HepG2 (cell line): Measurements from ENCODE around the gene CHTF8. TPM values are rescaled to one million over a fixed set of nuclear protein-coding genes. Genes with fewer than 3 reads are reported as not detected.
A peak's percentile ranks its signal among the peaks of the same experiment; 100 is the strongest.

Experiments used
- ATAC-seq: fragments of 200-7000 bp; cut with Tn5 transposase; 3 replicates; pipeline ENCODE4 v1.9.1; 2020; ENCODE audit warnings: mild to moderate bottlenecking, moderate library complexity
- BruUV-seq: library from RNA; stranded (reverse); fragments of 400-500 nt; replicated peaks from 2 replicates; lab custom pipeline; 2021; lab: Mats Ljungman, UMichigan
- CTCF ChIA-PET: fragments of 300-600 bp; formaldehyde crosslinking; extraction: SDS; loops from one replicate; lab custom pipeline; 2021; ENCODE audit warnings: low total read pairs, inconsistent platforms, low intra/inter-chr PET ratio; lab: Yijun Ruan, JAX
- POLR2A ChIA-PET: fragments of 350-600 bp; sonication (Branson Sonifier 250); formaldehyde crosslinking; loops from one replicate; lab custom pipeline; 2020; ENCODE audit warnings: antibody characterized with exemption, inconsistent platforms; lab: Yijun Ruan, JAX
- DNase-seq: peaks from one replicate; pipeline ENCODE4 v3.0.0-alpha.2; 2015; ENCODE audit warnings: low spot score
- FAIRE-seq: peaks from 3 replicates; lab custom pipeline; 2011; peaks lifted over from hg19 to GRCh38; lab: Jason Lieb, UNC
- H2AFZ ChIP-seq: one replicate; pipeline ENCODE4 v1.6.1; 2011; ENCODE audit warnings: low read length, inconsistent platforms
- H3K27ac ChIP-seq: fragments of 300-600 bp; 3 replicates; pipeline ENCODE4 v1.8.0; 2011; ENCODE audit warnings: mixed run types, mild to moderate bottlenecking, mixed read lengths, low read length, inconsistent platforms; ENCODE audit not compliant: insufficient read depth; ENCODE audit errors: extremely low read length
- H3K27me3 ChIP-seq, 2 experiments: fragments of 200-600 bp in 1 of 2; 2 replicates in 1 of 2; 3 replicates in 1 of 2; pipeline versions ENCODE4 v1.6.0 to v1.8.0; 2011; ENCODE audit warnings: low read length in 2 of 2, mild to moderate bottlenecking in 2 of 2, moderate library complexity in 2 of 2, inconsistent platforms in 1 of 2; ENCODE audit not compliant: insufficient read depth in 2 of 2, control insufficient read depth in 1 of 2
- H3K36me3 ChIP-seq, 2 experiments: fragments of 200-600 bp in 1 of 2; replicated peaks in 1 of 2; 2 replicates in 1 of 2; 3 replicates in 1 of 2; pipeline versions ENCODE4 v1.5.1 to v1.8.0; 2011; ENCODE audit warnings: low read length in 2 of 2, inconsistent platforms in 1 of 2; ENCODE audit not compliant: insufficient read depth in 2 of 2, control insufficient read depth in 1 of 2
- H3K4me1 ChIP-seq: 2 replicates; pipeline ENCODE4 v1.5.1; 2012; ENCODE audit warnings: low read length, inconsistent platforms; ENCODE audit not compliant: insufficient read depth
- H3K4me2 ChIP-seq: 2 replicates; pipeline ENCODE4 v1.6.0; 2011; ENCODE audit warnings: low read depth, low read length, inconsistent platforms
- H3K4me3 ChIP-seq, 3 experiments: fragments of 200-600 bp in 1 of 3; sonication (generic), shearing (Covaris generic) in 1 of 3; replicated peaks in 1 of 3; 2 replicates each; pipeline ENCODE4 v1.5.1; 2011 to 2016; ENCODE audit warnings: low read length in 3 of 3, inconsistent platforms in 2 of 3, low read depth in 2 of 3, mild to moderate bottlenecking in 2 of 3, control low read depth in 1 of 3, mixed read lengths in 1 of 3; ENCODE audit not compliant: insufficient read depth in 1 of 3
- H3K79me2 ChIP-seq: one replicate; pipeline ENCODE4 v1.6.1; 2011; ENCODE audit warnings: low read length, inconsistent platforms; ENCODE audit not compliant: insufficient read depth
- H3K9ac ChIP-seq: 2 replicates; pipeline ENCODE4 v1.6.0; 2011; ENCODE audit warnings: mild to moderate bottlenecking, low read depth, low read length, inconsistent platforms; ENCODE audit not compliant: insufficient read depth
- H3K9me3 ChIP-seq: 2 replicates; pipeline ENCODE4 v1.5.1; 2012; ENCODE audit warnings: mild to moderate bottlenecking, low read length
- H4K20me1 ChIP-seq: 2 replicates; pipeline ENCODE4 v1.6.0; 2011; ENCODE audit warnings: inconsistent platforms, mild to moderate bottlenecking, low read length, moderate library complexity; ENCODE audit not compliant: insufficient read depth
- CENPX ChIP-seq: sonication (generic); formaldehyde crosslinking; IDR thresholded peaks from 2 replicates; pipeline ENCODE4 v1.9.0; 2021; ENCODE audit warnings: mild to moderate bottlenecking, missing genetic modification reagents, moderate library complexity
- PREB ChIP-seq: sonication (generic); formaldehyde crosslinking; IDR thresholded peaks from 2 replicates; pipeline ENCODE4 v1.4.0; 2020; ENCODE audit warnings: missing genetic modification reagents
- ZNF160 ChIP-seq: sonication (generic); formaldehyde crosslinking; IDR thresholded peaks from 2 replicates; pipeline ENCODE4 v1.8.0; 2022; ENCODE audit warnings: mild to moderate bottlenecking, inconsistent platforms, missing genetic modification reagents
- ZNF281 ChIP-seq: sonication (generic); formaldehyde crosslinking; IDR thresholded peaks from 2 replicates; pipeline ENCODE4 v1.4.0; 2020; ENCODE audit warnings: missing genetic modification reagents, borderline replicate concordance
- ZNF639 ChIP-seq: conservative IDR thresholded peaks from 2 replicates; pipeline ENCODE4 v1.6.1; 2018; ENCODE audit warnings: missing genetic modification reagents
- ZNF687 ChIP-seq: sonication (generic); formaldehyde crosslinking; IDR thresholded peaks from 2 replicates; pipeline ENCODE4 v1.5.1; 2020; ENCODE audit warnings: mild to moderate bottlenecking, missing genetic modification reagents, moderate library complexity
- whole genome bisulfite sequencing: methylation state at CpG from one replicate; pipeline ENCODE4 v1.1.6; 2017; ENCODE audit warnings: low lambda C conversion rate; 5-methylcytosine and 5-hydroxymethylcytosine counted together
- in situ Hi-C: cut with HindIII; loops from 2 replicates; pipeline ENCODE4 v1.10.0; 2017; ENCODE audit warnings: low pct_unique_long_range_greater_than_20kb; ENCODE audit not compliant: extremely low pct_ligation_motif_present
- intact Hi-C: fragments of 100-400 bp; cut with micrococcal nuclease; formaldehyde crosslinking; loops from one replicate; pipeline ENCODE4 v1.10.0; 2022; ENCODE audit not compliant: unreplicated experiment
- polyA plus RNA-seq, 8 experiments: library from polyadenylated mRNA; depleted of rRNA in 3 of 8; stranded (reverse) in 7 of 8; unstranded in 1 of 8; fragments of >200 nt; fragmentation: Illumina TruSeq in 4 of 8; extraction: Trizol in 4 of 8; gene quantifications; 2 replicates each; pipeline versions ENCODE4 v1.2.1 to v1.2.3, GENCODE V29; 2011 to 2016; ENCODE audit warnings: low read depth in 4 of 8, missing spikeins in 1 of 8, mixed read lengths in 1 of 8; ENCODE audit not compliant: insufficient read depth in 1 of 8
- total RNA-seq, 5 experiments: library from RNA; depleted of rRNA; stranded (reverse); fragments of >200 nt; fragmentation: Illumina TruSeq; extraction: Trizol; gene quantifications; 2 replicates each; pipeline ENCODE4 v1.2.3, GENCODE V29; 2016; ENCODE audit warnings: low read depth in 1 of 5

CHTF8 gene
- total and polyA plus RNA-seq, 2 of the 13 experiments (the other 11 are each of a cell fraction or from before 2014, with no cell fraction given) = 37.2 to 67.5 TPM

GRCh38 chr16:69100071-69100691, 32.2 kb downstream of the CHTF8 start (continued):
- TF ChIP-seq ZNF687 (CRISPR knock-in tag) = peak; percentile 32; the same call in 1 of the 2 replicates

GRCh38 chr16:69095193-69095592, 37.2 kb downstream of the CHTF8 start:
- Histone ChIP-seq H4K20me1 (no peaks in the 10 kb centered on the region), H3K4me3 (no peak overlapping the region), H3K27ac (no peak overlapping the region), H3K79me2 (no peaks in the 10 kb centered on the region), H3K4me2 (no peak overlapping the region), H3K9me3 (no peaks in the 10 kb centered on the region), H3K4me1 (peaks cover 32% of the 10 kb centered on the region), H3K36me3 (no peaks in the 10 kb centered on the region), H2AFZ (no peak overlapping the region), H3K9ac (no peak overlapping the region), H3K27me3 (peaks cover 0 to 8% of the 10 kb centered on the region in 2 experiments; a peak in 2 of 5 replicates)
- intact Hi-C loops (loop anchor here (10.0 kb wide), 1 partner anchor 60 kb away; no protein-coding TSS in a partner anchor), in situ Hi-C loops (no loop called here)
- 81% methylated on average over 6 of the region's 6 CpGs for WGBS
- DNase-seq (no peak), FAIRE-seq (no peak), ATAC-seq (no peak)
- BruUV-seq = no TSS peak
- POLR2A ChIA-PET = interaction anchor here (1.1 kb wide), 1 partner anchor 11 kb away, joined by 4 read pairs; no protein-coding TSS in a partner anchor
- CTCF ChIA-PET = no interaction called here
- TF ChIP-seq CENPX (CRISPR knock-in tag) = no peak
- TF ChIP-seq ZNF160 = no peak
- TF ChIP-seq ZNF281 (CRISPR knock-in tag) = no peak
- no peak for TF ChIP-seq ZNF639 (CRISPR knock-in tag)
- TF ChIP-seq PREB (CRISPR knock-in tag) = no peak
